K562 (cell line): ENCODE results near the gene SLC8A1. TPM values are rescaled to one million over a fixed set of nuclear protein-coding genes. Genes with fewer than 3 reads are reported as not detected.

Experiments used
- ATAC-seq: fragments of 200-7000 bp; cut with Tn5 transposase; 3 replicates; pipeline ENCODE4 v1.9.1; 2020; ENCODE audit warnings: moderate library complexity
- BruUV-seq: library from RNA; stranded (reverse); fragments of 400-500 nt; replicated peaks from 2 replicates; lab custom pipeline; 2021; lab: Mats Ljungman, UMichigan
- CTCF ChIA-PET: fragments of 300-600 bp; formaldehyde crosslinking; extraction: SDS; loops from one replicate; lab custom pipeline; 2021; ENCODE audit warnings: low intra/inter-chr PET ratio; lab: Yijun Ruan, JAX
- POLR2A ChIA-PET: fragments of 300-600, 350-650 bp; sonication (Branson Sonifier 250); formaldehyde crosslinking; extraction: SDS; loops from one replicate; lab custom pipeline; 2021; ENCODE audit warnings: antibody characterized with exemption, inconsistent platforms; lab: Yijun Ruan, JAX
- DNase-seq, 4 experiments: peaks; one replicate each; pipeline versions ENCODE4 v3.0.0 to v3.0.0-alpha.2; 2011 to 2018; ENCODE audit warnings: low spot score in 3 of 4, mixed read lengths in 3 of 4; ENCODE audit errors: extremely low read depth in 1 of 4
- FAIRE-seq: peaks from 2 replicates; lab custom pipeline; 2011; peaks lifted over from hg19 to GRCh38; lab: Jason Lieb, UNC
- H2AFZ ChIP-seq: 2 replicates; pipeline ENCODE4 v1.6.0; 2011; ENCODE audit warnings: low read depth, low read length, control low read depth, inconsistent platforms
- H3K27ac ChIP-seq: fragments of 200-600 bp; 3 replicates; pipeline ENCODE4 v1.8.0; 2011; ENCODE audit warnings: low read depth, mild to moderate bottlenecking, control low read depth, inconsistent platforms, low read length, moderate library complexity, mixed read lengths; ENCODE audit errors: extremely low read depth
- H3K27me3 ChIP-seq, 2 experiments: fragments of 300-600 bp in 1 of 2; 2 replicates in 1 of 2; 3 replicates in 1 of 2; pipeline versions ENCODE4 v1.6.0 to v1.8.0; 2011; ENCODE audit warnings: inconsistent platforms in 2 of 2, low read length in 2 of 2, mild to moderate bottlenecking in 1 of 2, mixed read lengths in 1 of 2, moderate library complexity in 1 of 2; ENCODE audit not compliant: control insufficient read depth in 2 of 2, insufficient read depth in 2 of 2
- H3K36me3 ChIP-seq: fragments of 300-600 bp; 3 replicates; pipeline ENCODE4 v1.8.0; 2011; ENCODE audit warnings: mild to moderate bottlenecking, low read length, inconsistent platforms; ENCODE audit not compliant: control insufficient read depth, insufficient read depth
- H3K4me1 ChIP-seq, 2 experiments: fragments of 200-600 bp in 1 of 2; replicated peaks in 1 of 2; 2 replicates in 1 of 2; 3 replicates in 1 of 2; pipeline versions ENCODE4 v1.5.1 to v1.8.0; 2011; ENCODE audit warnings: inconsistent platforms in 2 of 2, low read length in 2 of 2, mild to moderate bottlenecking in 1 of 2, mixed read lengths in 1 of 2, moderate library complexity in 1 of 2; ENCODE audit not compliant: control insufficient read depth in 2 of 2, insufficient read depth in 2 of 2
- H3K4me2 ChIP-seq: 2 replicates; pipeline ENCODE4 v1.6.1; 2011; ENCODE audit warnings: low read length, control low read depth, inconsistent platforms, mixed read lengths; ENCODE audit not compliant: insufficient read depth
- H3K4me3 ChIP-seq: fragments of 200-600 bp; sonication (generic), shearing (Covaris generic); 2 replicates; pipeline ENCODE4 v1.5.1; 2016; ENCODE audit warnings: control low read depth, inconsistent platforms
- H3K79me2 ChIP-seq: fragments of 200-600 bp; 3 replicates; pipeline ENCODE4 v1.8.0; 2011; ENCODE audit warnings: low read length, inconsistent platforms; ENCODE audit not compliant: control insufficient read depth, insufficient read depth
- H3K9ac ChIP-seq, 2 experiments: 2 replicates each; pipeline versions ENCODE4 v1.6.0 to v1.6.1; 2011; ENCODE audit warnings: low read depth in 2 of 2, low read length in 2 of 2, control low read depth in 1 of 2, inconsistent platforms in 1 of 2, mild to moderate bottlenecking in 1 of 2, mixed read lengths in 1 of 2; ENCODE audit not compliant: insufficient read depth in 1 of 2
- H3K9me1 ChIP-seq: one replicate; pipeline ENCODE4 v1.6.0; 2011; ENCODE audit warnings: inconsistent platforms, mild to moderate bottlenecking, low read length, moderate library complexity; ENCODE audit not compliant: control insufficient read depth, insufficient read depth
- H3K9me3 ChIP-seq: replicated peaks from 2 replicates; pipeline ENCODE4 v1.5.1; 2011; ENCODE audit warnings: low read depth, low read length, inconsistent platforms; ENCODE audit not compliant: control insufficient read depth, insufficient read depth
- H4K20me1 ChIP-seq: replicated peaks from 2 replicates; pipeline ENCODE4 v1.6.1; 2011; ENCODE audit warnings: low read length, inconsistent platforms, mixed read lengths; ENCODE audit not compliant: control insufficient read depth, insufficient read depth
- BHLHE40 ChIP-seq: IDR thresholded peaks from 2 replicates; pipeline ENCODE4 v1.6.1; 2011; ENCODE audit warnings: low read length, improper control_type of control experiment
- HIVEP1 ChIP-seq: fragments of 250-450 bp; sonication (Bioruptor Pico); IDR thresholded peaks from 2 replicates; pipeline ENCODE4 v1.4.0; 2020; ENCODE audit warnings: mild to moderate bottlenecking
- HMGXB4 ChIP-seq: sonication (generic); formaldehyde crosslinking; IDR thresholded peaks from 2 replicates; pipeline ENCODE4 v1.8.1; 2023; ENCODE audit warnings: mild to moderate bottlenecking, missing genetic modification reagents
- HNRNPH1 ChIP-seq: fragments of 200-400 bp; formaldehyde crosslinking; optimal IDR thresholded peaks from 2 replicates; pipeline ENCODE3; 2017; ENCODE audit warnings: low read depth, mild to moderate bottlenecking, low read length, moderate library complexity
- RAD51 ChIP-seq: fragments of 450-650 bp; IDR thresholded peaks from 2 replicates; pipeline ENCODE4 v1.7.1; 2016; ENCODE audit warnings: low read depth, mild to moderate bottlenecking, borderline replicate concordance
- SUPT5H ChIP-seq: fragments of 450-650 bp; IDR thresholded peaks from 2 replicates; pipeline ENCODE4 v1.6.1; 2016
- TRIM25 ChIP-seq: fragments of 450-650 bp; IDR thresholded peaks from 2 replicates; pipeline ENCODE4 v1.7.0; 2016; ENCODE audit warnings: borderline replicate concordance
- ZBTB34 ChIP-seq: fragments of 250-450 bp; sonication (Bioruptor Pico); IDR thresholded peaks from 2 replicates; pipeline ENCODE4 v1.8.0; 2021; ENCODE audit warnings: mild to moderate bottlenecking, moderate library complexity
- WGBS: fragments of 100-300 bp; shearing (Covaris generic); methylation state at CpG from one replicate; pipeline ENCODE4 v1.1.6; 2016; ENCODE audit warnings: low coverage, mixed read lengths; ENCODE audit not compliant: insufficient coverage; ENCODE audit errors: missing lambda C conversion rate; 5-methylcytosine and 5-hydroxymethylcytosine counted together
- in situ Hi-C: fragments of 300-500 bp; cut with MboI; formaldehyde crosslinking; loops from 4 replicates; pipeline ENCODE4 v1.15.0; 2018; ENCODE audit warnings: inconsistent platforms, mixed read lengths
- intact Hi-C: fragments of 100-400 bp; cut with micrococcal nuclease; formaldehyde crosslinking; loops from 2 replicates; pipeline ENCODE4 v1.14.2; 2022
- polyA plus RNA-seq, 8 experiments: library from polyadenylated mRNA; depleted of rRNA in 4 of 8; stranded (reverse) in 5 of 8; unstranded in 3 of 8; fragments of >200 nt; fragmentation: Nextera tagmentation in 2 of 8; fragmentation: Illumina TruSeq in 1 of 8; extraction: Ambion mirVana in 2 of 8; extraction: Trizol in 1 of 8; gene quantifications; 2 replicates each; pipeline versions ENCODE4 v1.2.1 to v1.2.3, GENCODE V29; 2011 to 2014; ENCODE audit warnings: inconsistent platforms in 1 of 8, missing spikeins in 1 of 8
- total RNA-seq, 7 experiments: library from RNA; depleted of rRNA in 6 of 7; stranded (reverse); fragments of >200 nt in 6 of 7; fragmentation: Illumina TruSeq in 2 of 7; extraction: Trizol in 2 of 7; gene quantifications; 2 replicates each; pipeline versions ENCODE4 v1.2.1 to v1.2.3, GENCODE V29; 2011 to 2021; ENCODE audit warnings: low replicate concordance in 1 of 7

SLC8A1 gene
- total and polyA plus RNA-seq, 9 of the 15 experiments (the other 6 are each of a cell fraction or from before 2014, with no cell fraction given): not detected

- no peak for TF ChIP-seq BHLHE40
- no peak for TF ChIP-seq HNRNPH1
- no peak for TF ChIP-seq SUPT5H
- TF ChIP-seq RAD51: no peak
- TF ChIP-seq, all 486 proteins: peak for 0
These were observed 178.1 kb downstream of the SLC8A1 start (continued) for GRCh38 chr2:40273734-40274182.

- Histone ChIP-seq H3K36me3 (no peaks in the 10 kb centered on the region), H3K9me1 (no peaks in the 10 kb centered on the region), H3K9ac (no peak overlapping the region), H3K27ac (no peak overlapping the region), H3K4me2 (no peak overlapping the region), H3K79me2 (no peaks in the 10 kb centered on the region), H3K9me3 (no peaks in the 10 kb centered on the region), H4K20me1 (no peaks in the 10 kb centered on the region), H3K4me1 (no peaks in the 10 kb centered on the region), H3K27me3 (no peaks in the 10 kb centered on the region), H2AFZ (no peak overlapping the region), H3K4me3 (no peak overlapping the region)
- no peak for ATAC-seq
- no peak for FAIRE-seq
- BruUV-seq: no TSS peak
- in situ Hi-C loops: no loop called here
- 0% methylated on average over 5 of the region's 6 CpGs for WGBS
- CTCF ChIA-PET: no interaction called here
- POLR2A ChIA-PET: interaction anchor here (0.7 kb wide), 1 partner anchor 80 kb away, joined by 3 read pairs; no protein-coding TSS in a partner anchor
- intact Hi-C loops: no loop called here
- DNase-seq: no peak
- no peak for TF ChIP-seq ZBTB34 (CRISPR knock-in tag)
- TF ChIP-seq HMGXB4 (CRISPR knock-in tag): no peak
- TF ChIP-seq HIVEP1 (CRISPR knock-in tag): no peak
- no peak for TF ChIP-seq TRIM25
These were observed 180.8 kb downstream of the SLC8A1 start for GRCh38 chr2:40271094-40271493.
